HFF-Myc (cell line): Measurements from ENCODE around the gene GNPTAB.

Source experiments
- DNase-seq: peaks from one replicate; pipeline ENCODE4 v3.0.0-alpha.2; 2011; ENCODE audit warnings: low read depth; ENCODE audit errors: extremely low read depth
- H3K4me3 ChIP-seq: replicated peaks from 2 replicates; pipeline ENCODE4 v1.5.1; 2011; ENCODE audit warnings: low read depth, mild to moderate bottlenecking, control low read depth, low read length
- TF ChIP-seq, protein P1 (sequence below): IDR thresholded peaks from 2 replicates; pipeline ENCODE4 v1.5.1; 2012; ENCODE audit warnings: mild to moderate bottlenecking, low read depth, low read length, control low read depth; ENCODE audit errors: missing control alignments

Gene GNPTAB

DNA sequence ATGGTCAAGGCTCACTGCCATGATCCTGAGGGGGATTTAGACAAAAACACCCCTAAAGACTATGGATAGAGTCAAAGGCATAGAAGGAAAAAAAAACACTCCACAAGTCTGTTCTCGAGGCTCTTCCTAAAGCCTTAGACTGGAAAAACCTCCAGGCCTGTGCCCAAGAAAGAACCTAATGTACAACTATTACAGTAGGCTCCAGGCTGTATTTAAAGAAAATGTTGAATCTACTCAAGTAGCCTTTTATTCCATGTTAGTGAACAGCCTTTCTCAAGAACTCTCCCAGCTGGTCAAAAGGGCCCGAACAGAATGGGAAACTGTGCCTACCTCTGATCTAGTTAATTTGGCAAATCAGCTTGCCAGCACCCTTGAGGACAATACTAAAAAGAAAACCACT is 28.3 kb downstream of the GNPTAB start:
- no peak overlapping the region for H3K4me3 ChIP-seq
- TF ChIP-seq, protein P1, sequence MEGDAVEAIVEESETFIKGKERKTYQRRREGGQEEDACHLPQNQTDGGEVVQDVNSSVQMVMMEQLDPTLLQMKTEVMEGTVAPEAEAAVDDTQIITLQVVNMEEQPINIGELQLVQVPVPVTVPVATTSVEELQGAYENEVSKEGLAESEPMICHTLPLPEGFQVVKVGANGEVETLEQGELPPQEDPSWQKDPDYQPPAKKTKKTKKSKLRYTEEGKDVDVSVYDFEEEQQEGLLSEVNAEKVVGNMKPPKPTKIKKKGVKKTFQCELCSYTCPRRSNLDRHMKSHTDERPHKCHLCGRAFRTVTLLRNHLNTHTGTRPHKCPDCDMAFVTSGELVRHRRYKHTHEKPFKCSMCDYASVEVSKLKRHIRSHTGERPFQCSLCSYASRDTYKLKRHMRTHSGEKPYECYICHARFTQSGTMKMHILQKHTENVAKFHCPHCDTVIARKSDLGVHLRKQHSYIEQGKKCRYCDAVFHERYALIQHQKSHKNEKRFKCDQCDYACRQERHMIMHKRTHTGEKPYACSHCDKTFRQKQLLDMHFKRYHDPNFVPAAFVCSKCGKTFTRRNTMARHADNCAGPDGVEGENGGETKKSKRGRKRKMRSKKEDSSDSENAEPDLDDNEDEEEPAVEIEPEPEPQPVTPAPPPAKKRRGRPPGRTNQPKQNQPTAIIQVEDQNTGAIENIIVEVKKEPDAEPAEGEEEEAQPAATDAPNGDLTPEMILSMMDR, result no peak
- no peak for DNase-seq

DNA sequence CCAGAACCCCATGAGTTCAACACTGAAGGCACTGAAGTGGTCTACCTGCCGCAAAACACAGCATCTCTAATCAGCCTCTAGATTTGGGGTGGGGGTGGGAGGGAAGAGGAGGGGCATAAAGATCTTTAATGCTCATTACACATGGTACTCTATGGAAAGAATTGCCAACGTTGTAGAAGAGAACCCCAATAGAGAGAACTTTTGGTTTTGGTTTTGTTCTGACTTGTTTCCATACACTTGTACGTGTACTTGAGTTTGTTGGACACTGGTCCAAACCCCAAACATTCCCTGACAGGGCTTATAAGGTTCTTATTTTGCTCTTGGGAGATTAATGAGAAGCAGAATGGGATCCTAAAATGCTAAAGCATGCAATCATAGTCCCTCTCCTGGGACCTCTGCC is 31.0 kb downstream of the GNPTAB start:
- no peak overlapping the region for H3K4me3 ChIP-seq
- DNase-seq, result no peak
- TF ChIP-seq, protein P1, result no peak

- TF ChIP-seq, protein P1, result no peak
- DNase-seq, result no peak
- H3K4me3 ChIP-seq, result no peak overlapping the region
Measured at GRCh38 chr12:101795786-101796185, 35.0 kb downstream of the GNPTAB start.

DNA sequence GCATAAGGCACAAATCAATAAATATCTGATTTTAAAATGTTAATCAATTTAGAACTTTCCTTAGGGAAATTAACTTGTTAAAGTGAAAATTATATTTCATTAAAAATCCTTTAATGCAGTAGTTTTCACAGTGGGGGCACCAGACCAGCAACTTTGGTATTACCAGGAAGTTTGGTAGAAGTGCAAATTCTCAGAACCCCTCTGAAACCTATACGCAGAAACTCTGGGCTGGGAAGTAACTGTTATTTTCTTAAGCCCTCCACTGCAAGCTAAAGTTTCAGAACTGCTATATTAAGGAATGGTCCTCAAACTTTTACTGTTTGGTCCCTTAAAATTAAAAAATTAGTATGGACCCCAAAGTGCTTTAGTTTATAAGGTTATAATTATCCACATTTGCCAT is 35.7 kb downstream of the GNPTAB start:
- no peak overlapping the region for H3K4me3 ChIP-seq
- no peak for DNase-seq
- TF ChIP-seq, protein P1, result no peak

DNA sequence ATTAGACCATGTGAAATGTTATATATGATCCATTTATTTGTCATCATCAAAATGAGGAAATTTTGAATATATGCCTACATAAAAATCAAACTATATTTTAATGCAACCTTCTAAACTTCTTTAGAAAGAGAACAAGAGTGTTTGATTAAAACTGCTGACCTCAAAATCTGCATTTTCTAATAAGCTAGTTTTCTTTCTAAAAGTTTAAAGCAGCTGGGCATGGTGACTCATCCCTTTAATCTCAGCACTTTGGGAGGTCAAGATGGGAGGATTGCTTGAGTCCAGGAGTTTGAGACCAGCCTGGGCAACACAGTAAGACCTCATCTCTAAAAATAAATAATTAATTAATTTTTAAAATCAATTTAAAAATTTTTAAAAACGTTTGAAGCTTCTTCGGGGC is 36.2 kb downstream of the GNPTAB start:
- no peak for DNase-seq
- H3K4me3 ChIP-seq, result no peak overlapping the region
- TF ChIP-seq, protein P1, result no peak

GRCh38 chr12:101793401-101793800 is 37.4 kb downstream of the GNPTAB start:
- TF ChIP-seq, protein P1, result no peak
- no peak for DNase-seq
- no peak overlapping the region for H3K4me3 ChIP-seq
